Lung (tissue), 12 donors: ENCODE measurements around the gene TMEM222. TPM values are rescaled to one million over a fixed set of nuclear protein-coding genes. Genes with fewer than 3 reads are reported as not detected.

Source experiments
- ATAC-seq: fragments of 200-7000 bp; cut with Tn5 transposase; one replicate; pipeline ENCODE4 v1.9.1; 2020; ENCODE audit warnings: moderate number of reproducible peaks; ENCODE audit not compliant: insufficient read depth, low FRiP score
- DNase-seq, 3 donors: peaks; one replicate each; pipeline ENCODE4 v3.0.0-alpha.2; 2013 to 2017
- H3K27ac ChIP-seq, 2 donors: one replicate each; pipeline ENCODE4 v1.5.1; 2013; ENCODE audit warnings: mild to moderate bottlenecking in 2 of 2, moderate library complexity in 2 of 2, control low read depth in 1 of 2, inconsistent platforms in 1 of 2, low read depth in 1 of 2, low read length in 1 of 2
- H3K27me3 ChIP-seq, 3 donors: one replicate each; pipeline ENCODE4 v1.5.1; 2013; ENCODE audit warnings: low read length in 2 of 3; ENCODE audit not compliant: control insufficient read depth in 3 of 3, insufficient read depth in 3 of 3
- H3K36me3 ChIP-seq, 4 donors: one replicate each; pipeline ENCODE4 v1.5.1; 2013; ENCODE audit warnings: low read length in 4 of 4, mild to moderate bottlenecking in 1 of 4, moderate library complexity in 1 of 4; ENCODE audit not compliant: control insufficient read depth in 4 of 4, insufficient read depth in 4 of 4
- H3K4me1 ChIP-seq, 5 donors: one replicate each; pipeline ENCODE4 v1.5.1; 2013; ENCODE audit warnings: low read length in 5 of 5, mild to moderate bottlenecking in 2 of 5, moderate library complexity in 1 of 5; ENCODE audit not compliant: control insufficient read depth in 5 of 5, insufficient read depth in 5 of 5
- H3K4me3 ChIP-seq: one replicate; pipeline ENCODE4 v1.5.1; 2013; ENCODE audit warnings: mild to moderate bottlenecking, control low read depth, moderate library complexity
- H3K9ac ChIP-seq, 2 donors: one replicate each; pipeline ENCODE4 v1.5.1; 2013; ENCODE audit warnings: low read length in 2 of 2, control low read depth in 1 of 2; ENCODE audit not compliant: insufficient read depth in 1 of 2
- H3K9me3 ChIP-seq, 4 donors: one replicate each; pipeline ENCODE4 v1.5.1; 2013; ENCODE audit warnings: low read length in 3 of 4, mild to moderate bottlenecking in 1 of 4, moderate library complexity in 1 of 4; ENCODE audit not compliant: control insufficient read depth in 4 of 4, insufficient read depth in 3 of 4
- WGBS, 2 donors: extraction: QIAGEN DNeasy Blood & Tissue Kit; methylation state at CpG; one replicate each; pipeline ENCODE4 v1.1.7; 2013; 5-methylcytosine and 5-hydroxymethylcytosine counted together
- polyA plus RNA-seq, 2 donors: library from polyadenylated mRNA; stranded (reverse); fragments of 200-250 nt; gene quantifications; one replicate each; pipeline ENCODE4 v1.2.1, GENCODE V29; 2013
- total RNA-seq, 2 donors: library from RNA; depleted of rRNA in 1 of 2; stranded (reverse); fragments of >200 nt in 1 of 2; gene quantifications; one replicate each; pipeline ENCODE4 v1.2.1, GENCODE V29; 2014 to 2021
- TF ChIP-seq, protein P1 (sequence below): IDR thresholded peaks from 2 replicates; pipeline ENCODE4 v1.5.1; 2012; ENCODE audit warnings: mild to moderate bottlenecking; ENCODE audit errors: control extremely low read depth, extremely low read depth
- donor health status: control.
- donor health status: control.
- donor health status: Bipolar disorder and iron deficiency.
- donor health status: healthy.
- donor health status: DM: yes; HTN: yes; CAD: no.

The TMEM222 gene
- total and polyA plus RNA-seq, 4 donors: 25.2 to 51.5 (median 48.4) TPM

DNA sequence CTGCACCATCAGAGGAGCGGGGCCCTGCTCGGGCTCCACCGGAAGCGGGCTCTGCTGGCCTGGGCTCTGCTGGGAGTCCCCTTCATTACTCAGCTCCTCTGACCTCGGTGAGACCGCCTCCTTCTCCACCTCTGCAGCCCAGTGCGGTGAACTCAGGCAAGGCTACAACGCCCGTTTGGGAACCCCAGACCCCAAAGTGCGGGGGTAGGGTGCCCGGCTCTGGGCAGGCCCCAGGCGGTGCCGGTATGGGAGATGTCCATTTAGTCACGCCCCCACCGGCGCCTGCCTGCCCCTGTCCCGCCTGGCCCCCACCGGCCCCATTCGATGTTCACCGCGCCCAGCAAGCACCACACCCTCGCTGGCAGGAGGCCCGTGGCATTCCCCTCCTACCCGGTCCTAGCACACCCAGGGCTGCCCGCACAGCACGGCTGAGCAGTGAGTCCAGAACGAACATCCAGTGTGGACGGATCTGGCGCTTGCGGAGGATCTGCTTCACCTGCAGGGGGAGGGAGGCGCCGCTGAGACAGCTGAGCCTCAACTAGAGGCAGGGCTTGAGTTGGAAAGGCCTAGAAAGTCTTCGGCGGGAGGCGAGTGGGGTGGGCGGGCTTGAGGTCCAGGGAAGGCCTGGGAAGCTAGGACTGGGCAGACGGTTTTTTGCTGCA, 34.8 kb downstream of the TMEM222 start:
- TF ChIP-seq, protein P1, sequence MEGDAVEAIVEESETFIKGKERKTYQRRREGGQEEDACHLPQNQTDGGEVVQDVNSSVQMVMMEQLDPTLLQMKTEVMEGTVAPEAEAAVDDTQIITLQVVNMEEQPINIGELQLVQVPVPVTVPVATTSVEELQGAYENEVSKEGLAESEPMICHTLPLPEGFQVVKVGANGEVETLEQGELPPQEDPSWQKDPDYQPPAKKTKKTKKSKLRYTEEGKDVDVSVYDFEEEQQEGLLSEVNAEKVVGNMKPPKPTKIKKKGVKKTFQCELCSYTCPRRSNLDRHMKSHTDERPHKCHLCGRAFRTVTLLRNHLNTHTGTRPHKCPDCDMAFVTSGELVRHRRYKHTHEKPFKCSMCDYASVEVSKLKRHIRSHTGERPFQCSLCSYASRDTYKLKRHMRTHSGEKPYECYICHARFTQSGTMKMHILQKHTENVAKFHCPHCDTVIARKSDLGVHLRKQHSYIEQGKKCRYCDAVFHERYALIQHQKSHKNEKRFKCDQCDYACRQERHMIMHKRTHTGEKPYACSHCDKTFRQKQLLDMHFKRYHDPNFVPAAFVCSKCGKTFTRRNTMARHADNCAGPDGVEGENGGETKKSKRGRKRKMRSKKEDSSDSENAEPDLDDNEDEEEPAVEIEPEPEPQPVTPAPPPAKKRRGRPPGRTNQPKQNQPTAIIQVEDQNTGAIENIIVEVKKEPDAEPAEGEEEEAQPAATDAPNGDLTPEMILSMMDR: no peak
- peaks cover 0 to 71% (median 5%) of the 10 kb centered on the region in 4 donors for H3K36me3 ChIP-seq
- H3K4me1 ChIP-seq: peaks cover 0 to 4% (median 0%) of the 10 kb centered on the region in 5 donors
- no peak overlapping the region for H3K9ac ChIP-seq
- WGBS, 2 donors: 77 to 79% methylated on average over 37 of the region's 37 CpGs
- ATAC-seq (no peak), DNase-seq (no peak)
- H3K27ac ChIP-seq: no peak overlapping the region
- H3K9me3 ChIP-seq: no peaks in the 10 kb centered on the region
- H3K4me3 ChIP-seq: no peak overlapping the region
- H3K27me3 ChIP-seq: peaks cover 0 to 2% (median 0%) of the 10 kb centered on the region in 3 donors

- Histone ChIP-seq H3K27ac (no peak overlapping the region), H3K4me1 (peaks cover 0 to 4% (median 0%) of the 10 kb centered on the region in 5 donors), H3K27me3 (peaks cover 0 to 2% (median 0%) of the 10 kb centered on the region in 3 donors), H3K4me3 (no peak overlapping the region), H3K36me3 (peaks cover 0 to 76% (median 5%) of the 10 kb centered on the region in 4 donors), H3K9me3 (no peaks in the 10 kb centered on the region), H3K9ac (no peak overlapping the region)
- peak; percentile 70 for ATAC-seq
- 29 to 41% methylated on average over 40 of the region's 40 CpGs for WGBS, 2 donors
- TF ChIP-seq, protein P1: peak; percentile 88
- peak; percentile 64 to 79 (median 72) for DNase-seq
Measured at GRCh38 chr1:27357281-27358037, 35.5 kb downstream of the TMEM222 start.

DNA sequence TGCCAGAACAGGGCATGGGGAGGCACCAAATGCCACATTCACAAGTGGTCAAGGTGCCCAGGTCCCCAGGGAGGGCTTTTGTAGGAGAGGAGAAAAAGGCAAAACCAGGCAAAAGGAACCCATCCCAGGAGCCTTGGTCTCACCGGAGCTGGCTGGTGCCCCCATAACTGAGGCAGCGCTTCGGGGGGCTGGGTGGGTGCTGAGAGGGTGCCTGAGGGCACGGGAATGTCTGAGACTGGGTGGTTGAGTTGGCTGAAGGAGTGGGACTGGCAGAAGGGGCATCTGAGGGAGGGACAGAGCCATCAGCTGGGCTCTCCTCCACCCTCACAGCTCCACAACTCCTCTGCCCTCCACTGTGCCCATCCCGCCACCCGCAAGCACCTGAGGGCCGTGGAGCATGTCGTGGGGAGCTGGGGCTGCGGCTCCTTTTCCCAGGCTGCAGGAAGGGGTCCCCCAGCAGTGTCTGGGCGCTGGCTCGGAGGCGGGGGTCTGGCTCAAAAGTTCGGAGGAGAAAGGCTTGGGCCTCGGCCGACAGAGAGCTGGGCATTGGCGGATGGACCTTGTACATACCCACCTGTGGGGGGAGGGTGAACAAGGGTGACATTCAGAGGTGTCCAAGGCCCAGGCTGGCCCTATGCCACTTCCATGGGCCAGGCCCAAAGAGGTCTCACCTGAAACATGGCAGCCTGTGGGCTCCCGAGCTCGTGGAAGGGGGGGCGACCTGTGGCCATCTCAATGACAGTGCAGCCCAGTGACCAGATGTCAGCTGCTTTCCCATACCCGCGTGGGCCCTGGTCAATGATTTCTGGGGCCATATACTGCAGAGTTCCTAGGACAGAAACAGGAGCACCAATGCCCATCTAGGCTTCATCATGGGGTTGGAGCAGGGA, 36.3 kb downstream of the TMEM222 start:
- H3K36me3 ChIP-seq: peaks cover 4 to 81% (median 5%) of the 10 kb centered on the region in 4 donors
- TF ChIP-seq, protein P1: no peak
- DNase-seq: no peak
- no peak for ATAC-seq
- peaks cover 0 to 2% (median 0%) of the 10 kb centered on the region in 3 donors for H3K27me3 ChIP-seq
- H3K9me3 ChIP-seq: no peaks in the 10 kb centered on the region
- no peak overlapping the region for H3K27ac ChIP-seq
- no peak overlapping the region for H3K9ac ChIP-seq
- WGBS, 2 donors: 95% methylated on average over 16 to 21 of the region's 21 CpGs
- H3K4me3 ChIP-seq: no peak overlapping the region
- H3K4me1 ChIP-seq: peaks cover 0 to 4% (median 0%) of the 10 kb centered on the region in 5 donors
